ENCODE measurements around the gene MT1G.

GRCh38 chr16:56701534-56701933 lies 33.7 kb upstream of the MT1G start:
- TF ChIP-seq CTCF (IDR thresholded peaks at IDR 0.05; ENCODE audit: low read depth, low read length, poor library complexity, severe bottlenecking): no peak
- no peak for TF ChIP-seq EZH2phosphoT487 (IDR thresholded peaks at IDR 0.05; ENCODE audit: borderline replicate concordance, low read length)
